HCT116 (cell line): ENCODE measurements around the gene SHH. TPM values are rescaled to one million over a fixed set of nuclear protein-coding genes. Genes with fewer than 3 reads are reported as not detected.

Experiments
- ATAC-seq: fragments of 200-7000 bp; cut with Tn5 transposase; 2 replicates; pipeline ENCODE4 v1.9.1; 2020; ENCODE audit warnings: mild to moderate bottlenecking, moderate library complexity
- BruUV-seq: library from RNA; stranded (reverse); fragments of 400-500 nt; replicated peaks from 2 replicates; lab custom pipeline; 2021; lab: Mats Ljungman, UMichigan
- CTCF ChIA-PET: fragments of 300-600 bp; sonication (Branson Sonifier 250); formaldehyde crosslinking; loops from one replicate; lab custom pipeline; 2021; ENCODE audit warnings: antibody characterized with exemption; lab: Charles Lee
- POLR2A ChIA-PET: fragments of 300-600, 350-600 bp; sonication (Branson Sonifier 250); formaldehyde crosslinking; loops from one replicate; lab custom pipeline; 2021; ENCODE audit warnings: antibody characterized with exemption; lab: Charles Lee
- RAD21 ChIA-PET, 2 experiments: fragments of 300-600 bp; sonication (Branson Sonifier 250); formaldehyde crosslinking; loops; one replicate each; lab custom pipeline; 2023; ENCODE audit warnings: low total read pairs in 2 of 2; ENCODE audit not compliant: uncharacterized antibody in 2 of 2, unreplicated experiment in 2 of 2, low non-redundant PET in 1 of 2; lab: Charles Lee
- DNase-seq: peaks from one replicate; pipeline ENCODE4 v3.0.0-alpha.2; 2010; ENCODE audit warnings: low read depth, low spot score
- H2AFZ ChIP-seq: fragments of 200-600 bp; shearing (Covaris generic), sonication (generic); 2 replicates; pipeline ENCODE4 v1.6.1; 2017; ENCODE audit warnings: low read depth, mixed run types, mixed read lengths, antibody characterized with exemption, low read length; ENCODE audit not compliant: poor library complexity, severe bottlenecking
- H3K27ac ChIP-seq: 2 replicates; pipeline ENCODE4 v1.5.1; 2012; ENCODE audit warnings: low read depth, low read length
- H3K27me3 ChIP-seq: fragments of 200-600 bp; sonication (generic); 2 replicates; pipeline ENCODE4 v1.6.1; 2016; ENCODE audit warnings: mixed run types, low read length, mixed read lengths; ENCODE audit not compliant: insufficient read depth
- H3K36me3 ChIP-seq, 2 experiments: fragments of 200-500 bp in 1 of 2; fragments of 200-600 bp in 1 of 2; sonication (Bioruptor generic) in 1 of 2; sonication (generic) in 1 of 2; 2 replicates each; pipeline versions ENCODE4 v1.5.1 to v1.6.1; 2014 to 2016; ENCODE audit warnings: low read length in 2 of 2, inconsistent platforms in 1 of 2, mixed read lengths in 1 of 2, mixed run types in 1 of 2; ENCODE audit not compliant: insufficient read depth in 2 of 2, control insufficient read depth in 1 of 2
- H3K4me1 ChIP-seq, 2 experiments: fragments of 200-600 bp in 1 of 2; sonication (generic) in 1 of 2; 2 replicates each; pipeline versions ENCODE4 v1.5.1 to v1.6.1; 2012 to 2017; ENCODE audit warnings: low read length in 2 of 2, inconsistent platforms in 1 of 2, mild to moderate bottlenecking in 1 of 2, mixed read lengths in 1 of 2, mixed run types in 1 of 2, moderate library complexity in 1 of 2; ENCODE audit not compliant: insufficient read depth in 2 of 2, control insufficient read depth in 1 of 2
- H3K4me2 ChIP-seq: fragments of 200-600 bp; sonication (generic); 2 replicates; pipeline ENCODE4 v1.6.1; 2017; ENCODE audit warnings: mixed run types, low read length, mixed read lengths
- H3K4me3 ChIP-seq, 2 experiments: fragments of 200-600 bp in 1 of 2; sonication (generic) in 1 of 2; replicated peaks in 1 of 2; 2 replicates each; pipeline ENCODE4 v1.5.1; 2011 to 2016; ENCODE audit warnings: low read length in 2 of 2, control low read depth in 1 of 2, low read depth in 1 of 2, mild to moderate bottlenecking in 1 of 2, mixed read lengths in 1 of 2, mixed run types in 1 of 2
- H3K79me2 ChIP-seq: fragments of 200-600 bp; sonication (generic); 2 replicates; pipeline ENCODE4 v1.6.1; 2017; ENCODE audit warnings: mild to moderate bottlenecking, mixed run types, low read length, moderate library complexity, mixed read lengths; ENCODE audit not compliant: insufficient read depth
- H3K9ac ChIP-seq: fragments of 200-600 bp; sonication (generic); 2 replicates; pipeline ENCODE4 v1.6.1; 2016; ENCODE audit warnings: low read length, mixed read lengths
- H3K9me2 ChIP-seq: fragments of 200-600 bp; sonication (generic), shearing (Covaris generic); 2 replicates; pipeline ENCODE4 v1.6.1; 2017; ENCODE audit warnings: mixed run types, mild to moderate bottlenecking, moderate library complexity; ENCODE audit not compliant: insufficient read depth
- H3K9me3 ChIP-seq, 2 experiments: fragments of 200-500 bp in 1 of 2; fragments of 200-600 bp in 1 of 2; sonication (Bioruptor generic) in 1 of 2; sonication (generic) in 1 of 2; 2 replicates each; pipeline ENCODE4 v1.6.1; 2014 to 2017; ENCODE audit warnings: low read length in 2 of 2, mixed read lengths in 2 of 2, inconsistent platforms in 1 of 2, low read depth in 1 of 2, mild to moderate bottlenecking in 1 of 2, mixed run types in 1 of 2, moderate library complexity in 1 of 2; ENCODE audit not compliant: control insufficient read depth in 1 of 2, insufficient read depth in 1 of 2
- H4K20me1 ChIP-seq: fragments of 200-600 bp; sonication (generic), shearing (Covaris generic); 2 replicates; pipeline ENCODE4 v1.6.1; 2017; ENCODE audit warnings: mixed run types, mild to moderate bottlenecking, moderate library complexity; ENCODE audit not compliant: insufficient read depth
- ATF3 ChIP-seq: IDR thresholded peaks from 2 replicates; pipeline ENCODE4 v1.6.1; 2012
- EGR1 ChIP-seq: IDR thresholded peaks from 2 replicates; pipeline ENCODE4 v1.6.1; 2012; ENCODE audit warnings: low read depth
- FOSL1 ChIP-seq: IDR thresholded peaks from 2 replicates; pipeline ENCODE4 v1.6.1; 2012; ENCODE audit warnings: low read depth
- JUND ChIP-seq: IDR thresholded peaks from 2 replicates; pipeline ENCODE4 v1.6.1; 2012
- MAX ChIP-seq: IDR thresholded peaks from 2 replicates; pipeline ENCODE4 v1.6.1; 2012
- POLR2A ChIP-seq: IDR thresholded peaks from 2 replicates; pipeline ENCODE4 v1.7.0; 2011; ENCODE audit warnings: borderline replicate concordance; ENCODE audit not compliant: insufficient read depth, insufficient read length; ENCODE audit errors: extremely low read depth
- REST ChIP-seq: IDR thresholded peaks from 2 replicates; pipeline ENCODE4 v1.6.1; 2012; ENCODE audit warnings: low read depth
- SP1 ChIP-seq: IDR thresholded peaks from 2 replicates; pipeline ENCODE4 v1.6.1; 2012; ENCODE audit warnings: low read depth
- TCF7L2 ChIP-seq: IDR thresholded peaks from 2 replicates; pipeline ENCODE4 v1.7.0; 2011; ENCODE audit warnings: borderline replicate concordance, inconsistent platforms; ENCODE audit not compliant: insufficient read depth, insufficient read length; ENCODE audit errors: extremely low read depth
- ZBTB33 ChIP-seq: IDR thresholded peaks from 2 replicates; pipeline ENCODE4 v1.6.1; 2011; ENCODE audit warnings: mild to moderate bottlenecking, low read length, moderate library complexity; ENCODE audit not compliant: insufficient replicate concordance; ENCODE audit errors: extremely low read depth
- ZFX ChIP-seq: fragments of 450-650 bp; IDR thresholded peaks from 2 replicates; pipeline ENCODE4 v1.6.1; 2017
- intact Hi-C: fragments of 100-400 bp; cut with micrococcal nuclease; formaldehyde crosslinking; loops from 2 replicates; pipeline ENCODE4 v1.10.0; 2022
- total RNA-seq: library from RNA; stranded (reverse); gene quantifications from one replicate; pipeline ENCODE4 v1.2.1, GENCODE V29; 2021; ENCODE audit not compliant: unreplicated experiment

Gene SHH
- total RNA-seq, 1 experiment from 2014 or later, result 0.32 TPM

- Histone ChIP-seq H3K27me3 (no peaks in the 10 kb centered on the region), H3K4me1 (no peaks in the 10 kb centered on the region), H3K36me3 (peaks cover 0 to 9% of the 10 kb centered on the region in 2 experiments; a peak in 2 of 4 replicates), H3K4me2 (no peak overlapping the region), H3K79me2 (no peaks in the 10 kb centered on the region), H3K27ac (no peak overlapping the region), H2AFZ (no peak overlapping the region), H3K9me2 (no peaks in the 10 kb centered on the region), H4K20me1 (no peaks in the 10 kb centered on the region; the same call in 1 of the 2 replicates), H3K9ac (no peak overlapping the region), H3K9me3 (no peaks in the 10 kb centered on the region), H3K4me3 (no peak overlapping the region)
- CTCF ChIA-PET, result no interaction called here
- DNase-seq (no peak), ATAC-seq (no peak)
- TF ChIP-seq TCF7L2 (no peak), ATF3 (no peak), ZFX (no peak), REST (no peak), FOSL1 (no peak), SP1 (no peak), EGR1 (no peak), JUND (no peak), MAX (no peak), POLR2A (no peak), ZBTB33 (no peak)
- intact Hi-C loops, result no loop called here
- no TSS peak for BruUV-seq
- RAD21 ChIA-PET, result no interaction called here
- POLR2A ChIA-PET, result no interaction called here
Observed at GRCh38 chr7:155780884-155781283, 31.4 kb downstream of the SHH start.
